ENCODE results near the gene PTGDR2.

DNA sequence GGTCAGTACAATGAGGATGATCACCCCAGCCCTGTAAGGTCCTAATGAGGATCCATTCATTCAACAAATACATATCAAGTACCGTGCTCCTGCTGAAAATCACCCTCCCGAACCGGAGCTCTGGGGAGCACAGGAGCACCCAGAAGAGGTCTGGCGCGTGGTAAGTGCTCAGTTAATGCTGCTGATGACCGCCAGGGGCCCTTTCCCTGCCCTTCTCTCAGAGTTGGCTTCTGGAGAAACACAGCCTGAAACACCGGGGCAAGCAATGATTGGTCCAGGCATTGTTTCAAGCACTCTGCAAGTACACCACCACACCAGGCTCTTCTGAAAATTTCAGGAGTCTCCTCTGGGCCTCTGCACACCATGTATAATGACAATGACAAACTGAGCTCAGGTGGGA, 17.6 kb downstream of the PTGDR2 start:
- TF ChIP-seq, protein P1, sequence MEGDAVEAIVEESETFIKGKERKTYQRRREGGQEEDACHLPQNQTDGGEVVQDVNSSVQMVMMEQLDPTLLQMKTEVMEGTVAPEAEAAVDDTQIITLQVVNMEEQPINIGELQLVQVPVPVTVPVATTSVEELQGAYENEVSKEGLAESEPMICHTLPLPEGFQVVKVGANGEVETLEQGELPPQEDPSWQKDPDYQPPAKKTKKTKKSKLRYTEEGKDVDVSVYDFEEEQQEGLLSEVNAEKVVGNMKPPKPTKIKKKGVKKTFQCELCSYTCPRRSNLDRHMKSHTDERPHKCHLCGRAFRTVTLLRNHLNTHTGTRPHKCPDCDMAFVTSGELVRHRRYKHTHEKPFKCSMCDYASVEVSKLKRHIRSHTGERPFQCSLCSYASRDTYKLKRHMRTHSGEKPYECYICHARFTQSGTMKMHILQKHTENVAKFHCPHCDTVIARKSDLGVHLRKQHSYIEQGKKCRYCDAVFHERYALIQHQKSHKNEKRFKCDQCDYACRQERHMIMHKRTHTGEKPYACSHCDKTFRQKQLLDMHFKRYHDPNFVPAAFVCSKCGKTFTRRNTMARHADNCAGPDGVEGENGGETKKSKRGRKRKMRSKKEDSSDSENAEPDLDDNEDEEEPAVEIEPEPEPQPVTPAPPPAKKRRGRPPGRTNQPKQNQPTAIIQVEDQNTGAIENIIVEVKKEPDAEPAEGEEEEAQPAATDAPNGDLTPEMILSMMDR (conservative IDR thresholded peaks at IDR 0.05) = no peak
- no peak for TF ChIP-seq ZFX (IDR thresholded peaks at IDR 0.05)

Data from C4-2B (cell line).